Islet precursor cell (in vitro differentiated cells): ENCODE measurements around the gene ADARB1.
A peak's percentile ranks its signal among the peaks of the same experiment; 100 is the strongest.
"Not testable (repeated sequence)": the region's sequence is repeated elsewhere in the genome, so short reads cannot be mapped to it uniquely, and the experiment has no call there.

Experiments
- DNase-seq: peaks from one replicate; pipeline ENCODE4 v3.0.0-alpha.2; 2018

ADARB1 gene, protein sequence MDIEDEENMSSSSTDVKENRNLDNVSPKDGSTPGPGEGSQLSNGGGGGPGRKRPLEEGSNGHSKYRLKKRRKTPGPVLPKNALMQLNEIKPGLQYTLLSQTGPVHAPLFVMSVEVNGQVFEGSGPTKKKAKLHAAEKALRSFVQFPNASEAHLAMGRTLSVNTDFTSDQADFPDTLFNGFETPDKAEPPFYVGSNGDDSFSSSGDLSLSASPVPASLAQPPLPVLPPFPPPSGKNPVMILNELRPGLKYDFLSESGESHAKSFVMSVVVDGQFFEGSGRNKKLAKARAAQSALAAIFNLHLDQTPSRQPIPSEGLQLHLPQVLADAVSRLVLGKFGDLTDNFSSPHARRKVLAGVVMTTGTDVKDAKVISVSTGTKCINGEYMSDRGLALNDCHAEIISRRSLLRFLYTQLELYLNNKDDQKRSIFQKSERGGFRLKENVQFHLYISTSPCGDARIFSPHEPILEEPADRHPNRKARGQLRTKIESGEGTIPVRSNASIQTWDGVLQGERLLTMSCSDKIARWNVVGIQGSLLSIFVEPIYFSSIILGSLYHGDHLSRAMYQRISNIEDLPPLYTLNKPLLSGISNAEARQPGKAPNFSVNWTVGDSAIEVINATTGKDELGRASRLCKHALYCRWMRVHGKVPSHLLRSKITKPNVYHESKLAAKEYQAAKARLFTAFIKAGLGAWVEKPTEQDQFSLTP

DNA sequence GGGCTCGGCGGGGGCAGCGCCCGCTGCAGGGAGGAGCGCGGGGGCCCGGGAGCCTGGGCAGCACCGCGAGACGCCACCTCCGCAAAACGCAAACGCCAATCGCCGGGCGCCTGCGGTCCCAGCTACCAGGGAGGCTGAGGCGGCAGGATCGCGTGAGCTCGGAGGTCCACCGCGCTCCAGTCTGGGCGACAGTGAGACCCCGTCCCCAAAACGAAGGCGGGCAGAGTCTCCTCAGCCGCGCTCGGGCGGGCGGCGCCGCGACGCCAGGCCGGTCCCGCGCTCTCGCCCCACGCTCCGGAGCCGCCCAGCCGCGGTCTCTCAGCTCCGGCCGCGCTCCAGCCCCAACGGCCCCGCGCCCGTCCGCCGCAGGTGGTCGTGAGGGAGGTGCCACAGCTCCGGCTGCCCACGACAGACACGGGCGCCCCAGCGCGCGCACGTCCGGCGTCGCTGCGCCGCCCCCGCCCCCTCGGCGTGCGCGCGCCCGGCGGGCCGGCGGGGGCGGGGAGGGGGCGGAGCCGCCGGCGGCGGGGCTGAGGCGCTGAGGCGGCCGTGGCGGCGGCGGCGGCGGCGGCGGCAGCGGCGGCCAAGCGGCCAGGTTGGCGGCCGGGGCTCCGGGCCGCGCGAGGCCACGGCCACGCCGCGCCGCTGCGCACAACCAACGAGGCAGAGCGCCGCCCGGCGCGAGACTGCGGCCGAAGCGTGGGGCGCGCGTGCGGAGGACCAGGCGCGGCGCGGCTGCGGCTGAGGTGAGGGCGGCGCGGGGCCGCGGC is at the start of gene ADARB1:
ADARB1 (plus strand) TSS at position 533 of the 770 bp plus-strand sequence. CDS start 97,077 bp downstream, outside the sequence.
- DNase-seq, result peak; percentile 86

DNA sequence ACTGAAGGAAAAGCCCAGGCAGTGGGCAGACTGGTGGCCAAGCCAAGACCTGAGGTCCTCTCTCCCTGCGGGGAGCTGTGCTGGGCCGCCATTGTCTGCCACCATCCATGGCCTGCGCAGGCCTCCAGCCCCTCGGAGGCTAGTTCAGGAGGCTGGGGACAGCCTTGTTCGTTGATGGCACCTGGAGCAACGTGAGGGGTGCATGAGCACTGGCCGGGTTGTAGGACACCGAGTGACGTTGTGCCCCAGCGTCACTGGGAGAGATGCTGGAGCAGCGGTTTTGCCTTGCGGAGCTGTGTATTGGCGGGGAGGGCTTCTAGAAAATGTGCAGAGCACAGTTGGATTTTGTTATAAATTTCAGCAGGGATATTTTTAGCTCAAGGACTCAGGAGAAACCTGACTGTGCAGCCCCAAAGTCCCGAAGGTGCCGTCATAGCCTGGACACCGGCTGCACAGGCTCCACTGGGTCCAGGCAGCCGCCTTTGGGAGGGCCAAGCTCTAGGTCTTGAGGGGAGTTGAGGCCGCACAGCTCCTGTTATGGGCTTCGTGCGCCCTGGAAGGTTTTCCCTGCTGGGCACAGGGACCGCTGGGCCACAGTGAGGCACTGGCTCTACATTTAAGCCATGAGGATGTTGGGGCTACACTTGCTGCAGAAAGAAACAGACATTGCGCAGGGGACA is 48.2 kb upstream of the ADARB1 start:
- DNase-seq, result peak; percentile 31

DNA sequence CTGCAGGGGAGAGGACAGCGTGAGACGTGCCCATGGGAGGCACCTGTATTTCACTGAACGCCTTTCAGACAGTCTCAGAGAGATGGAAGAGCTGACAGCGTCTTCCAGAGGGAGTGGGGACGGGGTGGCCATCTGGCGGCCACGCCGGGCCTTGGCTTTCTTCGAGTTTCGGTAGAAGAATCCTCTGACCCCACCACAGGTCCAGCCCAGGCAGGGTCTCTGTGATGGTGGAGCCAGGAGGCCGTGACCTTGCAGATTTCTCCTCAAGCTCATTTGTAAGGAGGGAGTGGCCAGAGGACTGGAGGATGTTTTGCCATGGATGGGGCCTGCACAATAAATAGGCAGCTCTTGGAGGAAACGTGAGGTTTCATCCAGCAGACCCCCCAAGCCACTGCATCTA is 47.6 kb upstream of the ADARB1 start:
- peak; percentile 69 for DNase-seq

DNA sequence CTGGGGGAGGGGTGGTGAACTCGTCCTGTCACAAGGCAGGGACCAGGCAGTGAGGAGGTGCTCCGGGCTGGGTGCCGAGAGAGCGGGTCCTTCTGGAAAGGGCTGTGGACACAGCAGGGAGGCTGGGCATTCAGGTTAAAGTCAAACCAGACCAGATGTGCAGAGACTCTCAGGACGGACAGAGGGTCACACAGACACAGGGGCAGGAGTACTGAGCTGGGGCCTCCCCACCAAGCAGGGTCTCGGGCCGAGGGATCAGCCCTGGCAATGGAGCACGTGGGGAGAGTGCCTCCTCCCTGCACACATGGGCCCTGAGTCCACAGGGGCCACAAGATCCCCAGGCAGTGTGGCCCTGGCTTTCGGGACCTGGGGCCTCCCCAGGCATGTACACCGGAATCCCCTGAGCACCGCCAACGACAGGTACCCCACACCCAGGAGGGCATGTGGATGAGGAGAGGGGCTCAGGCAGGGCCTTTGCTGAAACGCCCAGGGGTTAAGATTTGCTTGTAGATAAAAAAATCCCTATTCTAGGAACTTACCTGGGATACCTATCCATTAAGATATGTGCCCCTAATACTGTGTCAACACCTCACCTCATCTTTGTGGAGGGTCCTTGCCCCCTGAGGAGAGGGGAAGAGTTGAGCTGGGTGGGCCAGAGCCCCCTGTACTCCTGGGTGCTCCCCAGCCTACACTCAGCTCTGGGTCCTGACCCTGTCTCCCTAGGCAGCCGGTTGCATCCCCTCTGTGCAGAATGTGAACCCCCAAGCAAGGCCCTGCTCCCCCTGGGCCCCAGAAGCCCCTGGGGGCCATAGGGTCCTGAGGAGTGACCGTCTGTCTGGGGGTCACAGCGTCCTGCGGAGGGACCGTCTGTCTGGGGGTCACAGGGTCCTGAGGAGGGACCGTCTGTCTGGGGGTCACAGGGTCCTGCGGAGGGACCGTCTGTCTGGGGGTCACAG is 46.9 kb upstream of the ADARB1 start:
- DNase-seq, result peak; percentile 47

DNA sequence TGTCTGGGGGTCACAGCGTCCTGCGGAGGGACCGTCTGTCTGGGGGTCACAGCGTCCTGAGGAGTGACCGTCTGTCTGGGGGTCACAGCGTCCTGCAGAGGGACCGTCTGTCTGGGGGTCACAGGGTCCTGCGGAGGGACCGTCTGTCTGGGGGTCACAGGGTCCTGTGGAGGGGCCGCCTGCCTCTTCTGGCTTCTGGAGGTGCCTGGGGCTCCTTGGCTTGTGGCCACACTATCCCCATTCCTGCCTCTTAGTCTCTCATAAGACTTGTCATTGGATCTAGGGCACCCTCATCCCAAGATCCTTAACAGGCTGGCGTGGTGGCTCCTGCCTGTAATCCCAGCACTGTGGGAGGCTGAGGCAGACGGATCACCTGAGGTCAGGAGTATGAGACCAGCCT is 45.7 kb upstream of the ADARB1 start:
- not testable (repeated sequence) for DNase-seq

DNA sequence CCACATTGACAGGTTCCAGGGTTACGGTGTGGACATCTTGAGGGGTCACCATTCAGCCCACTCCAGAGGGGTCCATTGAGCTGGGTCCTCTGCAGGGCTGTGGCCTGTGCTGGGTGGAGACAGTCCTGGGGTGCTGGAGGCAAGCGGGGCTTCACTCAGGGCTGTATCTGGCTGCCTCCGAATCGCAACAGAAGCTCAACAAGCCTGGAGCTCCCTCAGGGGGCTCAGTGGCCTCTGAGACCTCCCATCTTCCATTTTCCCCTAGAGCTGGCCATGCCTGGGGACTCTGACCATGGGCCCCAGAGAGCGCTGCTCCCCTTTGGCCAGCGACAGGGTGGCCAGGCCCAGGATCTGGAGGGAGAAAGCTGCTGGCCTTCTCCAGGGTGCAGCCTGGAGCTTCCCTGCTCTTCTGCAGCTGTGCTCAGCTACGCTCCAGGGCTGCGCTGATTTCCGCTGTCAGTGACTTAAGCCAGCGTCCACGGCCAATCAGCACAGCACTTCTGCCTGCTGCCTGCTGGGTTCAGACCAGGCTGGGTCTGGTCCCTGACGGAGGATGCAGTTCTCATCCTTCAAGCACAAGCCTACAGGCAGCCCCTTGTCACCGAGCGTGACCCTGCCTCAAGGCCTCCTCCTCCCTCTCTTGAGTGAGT is 45.0 kb upstream of the ADARB1 start:
- DNase-seq, result peak; percentile 87

DNA sequence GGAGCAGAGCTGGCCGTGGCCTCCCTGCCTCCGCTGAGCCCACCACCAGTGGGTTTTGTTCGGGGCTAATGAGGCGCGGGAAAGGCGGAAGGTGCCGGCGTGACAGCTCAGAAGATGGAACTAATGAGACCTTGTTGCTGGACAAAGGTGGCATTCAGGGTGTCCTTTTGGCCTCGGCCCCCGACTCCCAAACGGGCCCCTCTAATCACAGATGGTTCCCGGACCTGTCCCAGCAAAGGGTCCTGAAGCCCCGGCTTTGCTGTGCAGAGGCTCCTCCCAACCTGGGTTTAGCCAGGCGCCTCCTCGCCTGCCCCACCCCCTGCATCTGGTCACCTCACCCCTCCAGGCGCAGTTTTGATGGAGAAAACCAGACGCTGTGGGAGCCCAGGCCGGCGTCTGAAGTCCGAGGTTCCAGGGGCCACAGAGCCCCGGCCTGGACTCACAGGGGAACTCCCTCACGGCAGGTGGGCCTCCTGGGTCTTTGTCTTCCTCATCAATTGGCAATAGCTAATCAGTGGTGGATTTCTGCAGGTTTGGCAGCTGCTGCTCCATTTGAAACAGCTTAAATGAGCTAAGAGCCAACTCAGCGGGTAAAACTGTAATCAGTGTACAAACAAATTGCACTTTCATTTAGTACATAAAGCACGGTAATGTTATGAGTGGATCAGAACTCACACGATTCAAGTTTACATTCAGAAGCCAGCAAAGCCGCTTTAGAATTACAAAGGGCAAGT is 44.3 kb upstream of the ADARB1 start:
- peak; percentile 79 for DNase-seq

DNA sequence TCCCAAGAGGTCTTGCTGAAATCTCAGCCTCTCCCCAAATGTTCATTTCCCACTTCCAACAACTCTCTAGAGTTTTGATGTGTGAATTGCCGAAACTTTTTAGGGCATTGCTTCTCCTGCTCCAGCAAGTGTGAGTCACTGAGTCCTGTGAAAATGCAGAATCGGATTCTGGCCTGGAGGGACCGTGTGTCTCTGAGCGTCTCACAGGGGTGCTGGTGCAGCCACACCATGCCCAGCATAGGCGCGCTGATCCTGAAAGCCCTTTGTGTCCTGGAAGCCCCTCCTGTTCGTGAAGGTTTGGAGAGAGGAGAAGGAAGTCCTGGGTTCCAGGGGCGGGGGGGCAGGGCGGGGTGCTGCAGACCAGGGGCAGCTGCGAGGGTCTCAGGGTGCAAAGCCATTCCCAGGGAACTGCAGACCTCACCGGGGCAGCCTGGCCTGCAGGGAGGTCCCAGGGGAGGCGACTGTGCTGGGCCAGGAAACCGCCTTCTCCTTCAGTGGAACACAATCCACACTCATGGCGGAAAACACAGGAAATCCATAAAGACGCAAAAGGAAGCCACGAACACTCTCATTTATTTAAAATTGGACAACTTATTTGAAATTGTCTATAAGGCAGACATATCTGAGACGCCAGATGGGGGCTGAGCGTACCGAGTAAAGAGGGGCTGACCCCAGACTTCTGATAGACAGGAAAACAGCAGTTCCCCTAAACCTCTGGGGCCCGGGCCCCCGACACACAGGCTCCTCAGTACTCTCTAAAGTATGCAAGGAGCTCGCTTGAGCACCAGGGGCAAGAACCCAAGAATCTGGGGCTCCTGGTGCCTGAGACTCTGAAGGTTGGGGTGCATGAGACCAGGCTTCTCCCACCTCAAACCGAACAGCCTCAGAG is 43.5 kb upstream of the ADARB1 start:
- DNase-seq, result peak; percentile 59

DNA sequence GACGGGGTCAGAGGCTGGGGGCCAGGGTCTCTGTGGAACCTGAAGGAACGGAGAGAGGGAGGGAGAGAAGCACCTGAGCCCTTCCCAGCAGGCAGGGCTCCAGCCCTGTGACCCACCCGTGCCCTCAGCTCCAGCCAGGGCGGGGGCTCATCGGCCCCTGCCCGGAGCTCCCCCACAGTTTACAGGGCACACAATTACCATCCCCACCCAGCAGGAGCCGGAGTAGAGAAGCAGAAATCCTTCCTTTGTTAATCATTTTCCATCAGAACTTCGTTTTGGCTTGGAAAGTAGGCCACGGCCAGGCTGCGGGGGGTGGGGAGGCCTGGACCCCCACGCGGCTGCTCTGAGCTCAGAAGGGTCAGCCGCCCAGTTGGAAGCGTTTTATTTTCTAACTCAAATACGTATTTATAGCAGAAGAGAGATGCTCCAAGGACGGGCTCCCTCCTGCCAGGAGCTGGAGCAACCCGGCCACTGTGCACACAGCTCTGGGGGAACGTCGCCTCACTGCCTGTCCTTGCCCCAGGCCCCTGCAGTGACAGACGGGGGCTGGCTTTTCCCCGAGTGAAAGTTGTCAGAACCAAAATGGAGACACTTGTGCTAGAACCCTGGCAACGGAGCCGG is 42.7 kb upstream of the ADARB1 start:
- no peak for DNase-seq

DNA sequence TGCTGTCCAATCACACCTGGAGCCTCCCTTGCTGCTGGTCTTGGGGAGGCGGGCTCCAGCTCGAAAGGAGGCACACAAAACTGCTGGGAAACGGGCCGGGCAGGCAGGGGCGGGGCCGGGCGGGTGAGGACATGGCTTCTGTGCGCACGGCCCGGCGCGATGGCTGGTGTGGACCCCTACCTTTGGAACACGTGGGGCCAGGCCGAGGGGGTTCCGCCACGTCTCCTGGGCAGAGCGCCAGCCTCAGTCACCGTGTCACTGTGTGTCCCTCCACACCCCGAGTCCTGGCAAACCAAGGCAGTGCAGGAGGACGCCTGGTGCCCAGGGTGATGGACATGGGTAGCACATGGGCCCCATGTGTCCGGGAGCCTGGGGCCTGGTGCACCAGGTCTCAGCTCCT is 42.0 kb upstream of the ADARB1 start:
- no peak for DNase-seq

DNA sequence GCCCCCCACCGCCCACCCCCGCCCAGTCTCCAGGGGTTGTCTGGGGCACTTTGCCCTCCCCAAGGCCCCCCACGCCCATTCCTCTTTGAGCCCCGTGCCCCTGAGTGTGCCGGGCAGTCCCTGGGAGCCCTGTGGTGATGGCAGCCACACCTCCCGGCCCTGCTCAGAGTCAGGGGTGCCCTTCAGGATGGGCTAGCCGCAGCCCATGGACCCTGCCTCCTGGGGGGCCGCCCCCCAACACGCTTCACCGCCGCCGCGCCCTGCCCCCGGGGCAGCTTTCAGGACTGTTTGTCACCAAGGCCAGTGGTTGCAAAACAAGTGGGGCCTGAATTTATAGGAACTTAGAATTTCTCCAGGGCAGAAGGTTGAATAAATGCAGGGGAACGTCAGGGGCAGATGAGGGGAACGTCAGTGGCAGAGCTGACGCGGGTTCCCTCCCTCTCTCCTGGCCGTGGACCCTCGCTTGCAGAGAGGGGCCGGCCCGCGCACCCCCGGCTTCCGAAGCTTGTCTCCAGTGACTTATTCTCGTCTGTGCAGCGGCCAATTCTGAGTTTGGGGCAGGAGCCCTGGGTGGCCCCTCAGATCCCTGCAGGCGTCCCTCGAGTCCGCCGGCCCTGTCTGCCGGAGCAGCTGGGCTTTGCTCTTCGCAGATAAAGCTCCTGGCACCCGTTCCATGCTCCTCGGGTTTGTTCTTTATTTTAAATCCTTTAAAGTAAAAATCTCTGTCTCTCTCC is 41.2 kb upstream of the ADARB1 start:
- DNase-seq, result peak; percentile 45

DNA sequence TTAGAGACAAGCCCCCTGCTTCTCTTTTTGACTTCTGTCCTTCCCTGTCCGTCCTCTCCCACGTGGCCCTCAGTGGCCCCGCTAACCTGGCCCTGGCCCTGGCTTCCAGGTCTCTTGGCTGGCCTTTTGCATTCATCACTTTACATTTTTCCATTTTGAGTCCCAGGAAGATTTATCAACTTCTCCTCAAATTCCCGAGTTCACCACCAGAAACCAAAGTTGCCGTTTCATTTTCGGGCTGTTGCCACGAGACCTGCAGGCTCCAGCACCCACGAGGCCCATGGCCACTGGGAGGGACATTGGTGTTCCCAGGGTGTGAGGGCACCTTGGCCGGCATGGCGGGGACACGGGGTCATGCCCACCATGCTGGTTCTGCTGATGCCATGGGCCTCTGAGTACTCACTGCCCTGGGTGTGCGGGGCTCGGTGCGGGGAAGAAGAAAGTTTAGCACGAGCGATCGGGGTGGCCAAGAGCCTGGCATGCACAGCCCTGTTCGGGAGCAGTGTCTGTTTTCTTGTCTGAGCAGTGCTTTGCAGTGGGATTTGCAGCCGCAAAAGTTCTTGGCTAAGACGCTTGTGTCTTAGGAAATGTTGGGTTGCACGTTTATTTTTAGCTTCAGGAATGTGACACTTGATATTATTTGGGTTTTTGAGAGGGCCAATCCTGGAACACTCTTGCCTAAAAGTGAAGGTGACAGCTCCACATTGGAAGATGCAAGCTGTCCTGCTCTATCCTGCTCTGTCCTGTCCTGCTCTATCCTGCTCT is 40.4 kb upstream of the ADARB1 start:
- peak; percentile 45 for DNase-seq

DNA sequence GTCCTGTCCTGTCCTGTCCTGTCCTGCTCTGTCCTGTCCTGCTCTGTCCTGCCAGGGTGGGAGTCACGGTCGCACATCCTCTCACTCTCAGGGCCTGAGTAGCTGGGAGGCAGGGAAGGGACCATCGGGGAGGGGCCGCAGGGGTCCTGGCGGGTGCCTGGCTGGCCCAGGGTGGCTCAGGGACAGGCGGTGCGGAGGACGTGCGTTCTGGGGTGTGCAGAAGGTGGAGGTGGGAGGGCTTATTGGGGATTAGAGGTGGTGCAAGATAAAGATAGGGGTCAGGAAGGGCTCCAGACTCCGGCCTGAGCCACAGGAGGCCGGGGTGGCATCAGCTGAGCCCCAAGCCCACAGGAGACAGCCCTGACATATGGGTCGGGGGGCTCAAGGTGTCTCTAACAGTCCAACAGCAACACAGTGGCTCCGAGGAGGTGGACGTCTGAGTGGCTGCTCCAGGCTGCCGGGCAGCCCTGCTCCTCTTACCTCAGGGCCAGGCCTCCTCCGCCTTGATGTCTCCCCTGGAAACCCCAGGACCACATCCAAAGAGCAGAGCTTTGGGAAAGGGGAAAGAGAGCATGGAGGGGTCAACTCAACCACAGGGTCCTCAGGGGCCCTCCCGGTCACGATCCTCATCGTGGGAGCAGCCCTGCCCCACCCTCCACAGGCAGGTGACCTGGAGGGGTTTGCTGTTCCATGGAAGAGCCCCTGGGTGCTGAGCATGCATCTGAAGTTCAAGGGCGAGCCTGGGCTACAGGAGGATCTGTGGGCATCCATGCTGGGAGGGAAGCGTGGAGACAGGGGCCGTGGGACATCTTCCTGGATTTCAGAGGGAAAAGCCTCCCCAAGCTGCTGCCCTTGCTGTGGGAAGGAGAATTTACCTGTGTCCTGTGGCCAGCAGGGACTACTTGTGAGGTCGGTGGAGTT is 39.6 kb upstream of the ADARB1 start:
- DNase-seq, result peak; percentile 52

DNA sequence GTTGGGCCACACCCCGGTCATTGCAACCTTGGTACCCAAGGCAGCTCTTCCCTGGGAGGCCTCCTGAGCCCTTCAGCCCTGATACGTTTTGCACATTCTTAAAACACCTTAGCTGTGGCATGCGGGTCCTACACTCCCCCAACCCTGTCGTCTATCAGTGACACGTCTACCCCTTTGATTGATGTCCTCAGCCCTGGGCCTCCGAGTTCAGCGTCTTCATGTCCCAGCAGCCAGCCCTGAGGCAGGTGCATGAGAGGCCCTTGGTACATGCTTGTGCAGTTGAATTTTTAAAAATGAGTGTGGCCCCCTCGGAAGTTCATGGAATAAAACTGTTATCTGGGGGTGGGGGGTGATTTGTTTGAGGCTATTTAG is 38.9 kb upstream of the ADARB1 start:
- DNase-seq, result no peak

DNA sequence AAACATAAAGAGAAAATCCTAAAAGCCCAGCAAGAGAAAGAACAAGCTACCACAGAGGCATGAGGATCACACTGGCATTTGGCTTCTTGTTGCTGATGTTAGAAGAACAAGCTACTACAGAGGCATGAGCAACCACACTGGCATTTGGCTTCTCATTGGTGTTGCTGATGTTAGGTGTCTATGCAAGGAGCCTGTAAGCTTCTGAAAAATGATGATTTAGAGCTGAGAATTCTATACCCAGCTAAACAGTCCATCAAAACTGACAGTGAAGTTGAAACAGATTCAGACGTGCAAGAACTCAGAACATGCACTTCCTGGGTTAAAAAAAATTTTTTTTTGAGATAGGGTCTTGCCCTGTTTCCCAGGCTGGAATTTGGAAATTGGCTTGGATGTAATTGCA is 37.8 kb upstream of the ADARB1 start:
- DNase-seq, result peak; percentile 9

DNA sequence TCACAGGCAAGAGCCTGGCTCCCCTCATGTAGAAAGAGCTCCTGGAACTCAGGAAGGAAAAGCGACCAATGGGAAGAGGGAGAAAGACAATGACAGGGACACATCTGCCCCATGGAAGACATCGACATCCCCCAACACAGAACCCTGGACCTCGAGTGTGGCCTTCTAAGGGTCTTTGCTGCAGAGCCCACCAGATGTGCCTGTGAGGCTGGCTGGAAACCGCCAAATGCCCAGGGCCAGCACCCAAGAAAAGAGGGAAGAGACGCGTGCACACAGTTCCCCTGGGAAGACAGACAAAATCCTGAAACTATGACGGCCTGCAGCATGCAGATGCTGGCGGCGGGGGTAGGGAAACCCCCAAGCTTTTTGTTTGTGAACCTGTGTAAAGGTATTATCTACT is 36.4 kb upstream of the ADARB1 start:
- no peak for DNase-seq
